ENCODE measurements around the gene ARL9.

ARL9 gene

DNA sequence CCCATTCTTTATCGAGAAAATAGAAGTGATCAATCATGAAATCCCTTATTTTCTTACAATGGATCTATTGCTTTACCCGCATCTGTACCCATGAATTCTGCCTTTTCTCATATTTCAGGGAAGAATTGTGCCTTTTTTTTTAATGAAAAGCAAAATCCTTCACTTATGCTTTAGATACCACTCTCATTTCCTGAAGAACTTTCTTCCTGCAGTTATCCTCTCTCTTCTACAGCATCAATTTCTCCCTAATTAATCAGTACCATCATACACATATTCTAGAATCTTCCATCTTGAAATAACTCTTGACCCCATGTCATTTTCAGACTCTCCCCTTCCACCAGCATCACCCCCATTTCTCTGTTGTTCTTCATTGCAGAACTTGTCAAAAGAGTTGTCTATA, 26.6 kb downstream of the ARL9 start:
- DNase-seq, result no peak

DNA sequence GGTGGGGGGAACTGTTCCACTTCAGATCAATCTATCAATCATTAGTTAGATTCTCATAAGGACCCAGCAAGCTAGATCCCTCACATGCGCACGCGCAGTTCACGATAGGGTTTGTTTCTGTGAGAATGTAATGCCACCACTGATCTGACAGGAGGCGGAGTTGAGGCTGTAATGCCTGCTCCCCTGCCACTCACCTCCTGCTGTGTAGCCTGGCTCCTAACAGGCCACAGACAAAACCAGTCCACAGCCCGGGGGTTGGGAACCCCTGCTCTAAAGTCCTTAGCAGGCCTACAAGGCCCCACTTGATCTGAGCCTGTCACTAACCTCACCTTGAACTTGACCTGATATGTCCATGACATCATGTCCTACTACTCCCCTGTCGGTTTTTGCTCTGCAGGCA, 30.3 kb downstream of the ARL9 start:
- no peak for DNase-seq

DNA sequence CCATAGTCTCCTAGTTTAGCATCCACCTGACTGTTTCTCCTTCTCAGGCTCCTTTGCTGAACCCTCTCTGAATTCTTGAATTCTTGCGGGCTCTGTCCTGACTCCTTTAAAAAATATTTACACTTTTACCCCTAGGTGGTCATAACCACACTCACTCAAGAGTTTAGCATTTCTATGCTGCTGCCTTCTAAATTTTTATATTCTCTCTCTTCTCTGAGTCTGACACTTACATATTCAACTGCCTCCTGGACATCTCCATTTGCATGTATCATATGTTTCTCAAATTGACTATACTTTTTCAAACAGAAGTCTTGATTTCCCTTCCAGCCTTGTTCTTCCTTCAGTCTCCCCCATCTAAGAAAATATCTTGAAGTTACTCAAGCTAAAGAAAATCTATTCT, 31.6 kb downstream of the ARL9 start:
- no peak for DNase-seq

GRCh38 chr4:56540826-56541225, 35.2 kb downstream of the ARL9 start:
- no peak for DNase-seq

DNA sequence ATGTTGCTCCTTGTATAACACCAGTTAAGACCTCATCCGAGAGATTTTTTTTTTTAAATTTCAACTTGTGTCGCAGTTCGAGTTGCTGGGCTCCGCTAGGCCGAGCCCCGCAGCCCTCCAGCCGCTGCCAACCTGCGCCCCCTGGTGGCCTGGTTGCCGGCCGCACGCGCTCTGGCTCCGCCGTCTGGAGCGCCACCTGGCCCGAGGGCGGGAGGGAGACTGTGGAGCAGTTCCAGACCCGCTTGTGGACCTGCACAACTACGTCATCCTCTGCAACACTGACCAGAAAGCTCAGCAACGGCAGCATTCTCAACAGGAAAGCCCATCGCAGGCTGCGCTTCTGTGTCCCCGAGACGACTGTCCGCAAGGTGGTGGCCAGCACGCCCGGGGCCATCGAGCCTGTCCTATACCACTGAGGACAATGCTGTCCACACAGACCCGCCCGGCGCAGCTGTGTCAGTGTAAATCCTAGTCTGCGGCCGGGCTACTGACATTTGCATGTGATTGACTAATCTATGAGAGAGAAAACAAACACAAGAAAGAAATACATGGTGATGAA, 39.1 kb downstream of the ARL9 start:
- DNase-seq, result peak; percentile 84

DNA sequence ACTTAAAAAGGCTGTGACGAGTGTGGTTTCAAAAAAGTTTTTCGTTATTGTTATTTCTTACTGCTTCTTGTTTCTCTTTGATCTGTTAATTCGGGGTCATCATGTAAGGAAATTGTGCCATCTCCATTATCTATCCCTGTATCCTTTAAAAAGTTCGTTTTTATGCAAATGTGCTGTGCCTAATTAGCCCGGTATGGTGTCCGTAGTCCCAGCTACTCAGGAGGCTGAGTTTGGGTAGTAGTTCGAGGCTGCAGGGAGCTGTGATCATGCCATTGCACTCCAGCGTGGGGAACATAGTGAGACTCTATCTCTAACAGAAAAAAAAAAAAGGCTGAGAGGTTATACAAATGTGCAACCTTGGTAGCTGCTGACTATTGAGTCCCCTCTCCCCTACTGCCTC, 45.1 kb downstream of the ARL9 start:
- no peak for DNase-seq

DNA sequence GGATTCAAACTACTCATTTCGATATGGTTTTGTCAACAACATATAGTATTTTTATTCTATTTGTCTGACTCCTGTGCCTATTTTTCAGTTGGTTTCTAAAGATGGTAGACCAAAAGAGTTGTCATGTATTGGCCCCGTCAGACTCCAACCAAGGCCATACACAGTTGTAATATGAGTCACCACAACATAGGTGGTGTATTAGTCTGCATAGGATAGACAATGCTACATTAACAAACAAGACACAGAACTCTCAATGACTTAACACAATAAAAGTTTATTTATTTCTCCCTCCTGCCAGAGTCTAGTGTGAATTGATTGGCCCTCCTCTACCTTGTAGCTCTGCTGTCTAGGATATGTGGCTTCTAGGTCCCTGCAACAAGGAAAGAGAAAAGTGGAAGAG, 45.9 kb downstream of the ARL9 start:
- DNase-seq, result no peak

DNA sequence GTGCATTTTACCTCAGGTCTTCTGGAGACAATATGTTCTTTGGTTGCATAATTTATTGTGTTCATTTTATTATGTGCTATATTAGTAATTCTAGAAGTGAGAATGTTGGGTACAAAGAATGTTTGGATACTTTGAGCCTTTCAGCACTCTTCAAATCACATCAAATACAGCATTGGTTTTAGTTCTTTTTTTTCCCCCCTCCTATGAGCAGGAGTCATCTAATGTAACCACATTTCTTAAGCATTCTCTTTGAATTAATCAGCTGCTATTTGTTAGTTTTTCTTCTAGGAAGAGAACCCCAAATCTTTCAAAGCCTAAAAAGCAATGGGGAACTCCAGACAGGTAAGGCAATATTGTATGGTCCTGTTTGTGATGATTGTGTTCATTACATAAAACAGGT, 46.7 kb downstream of the ARL9 start:
- no peak for DNase-seq

GRCh38 chr4:56570041-56570440, 64.5 kb downstream of the ARL9 start:
- no peak for DNase-seq

Measured in NCI-H774 (cell line).